Hepatocyte (in vitro differentiated cells): ENCODE results near the gene MFF. TPM values are rescaled to one million over a fixed set of nuclear protein-coding genes. Genes with fewer than 3 reads are reported as not detected.

Source experiments
- DNase-seq: peaks from one replicate; pipeline ENCODE4 v3.0.0-alpha.2; 2016; ENCODE audit warnings: low spot score
- H2AFZ ChIP-seq: fragments of 200-600 bp; sonication (generic); 2 replicates; pipeline ENCODE4 v1.6.0; 2016; ENCODE audit warnings: antibody characterized with exemption, mild to moderate bottlenecking
- H3K27ac ChIP-seq: fragments of 200-600 bp; sonication (generic); 2 replicates; pipeline ENCODE4 v1.5.1; 2016; ENCODE audit warnings: mild to moderate bottlenecking
- H3K27me3 ChIP-seq: fragments of 200-600 bp; sonication (generic); 2 replicates; pipeline ENCODE4 v1.6.1; 2016
- H3K36me3 ChIP-seq: fragments of 200-600 bp; sonication (generic); replicated peaks from 2 replicates; pipeline ENCODE4 v1.5.1; 2016; ENCODE audit warnings: low read depth; ENCODE audit not compliant: insufficient read depth
- H3K4me1 ChIP-seq: fragments of 200-600 bp; sonication (generic); 2 replicates; pipeline ENCODE4 v1.5.1; 2016; ENCODE audit warnings: mild to moderate bottlenecking, moderate library complexity; ENCODE audit not compliant: insufficient read depth
- H3K4me2 ChIP-seq: fragments of 200-600 bp; sonication (generic); 2 replicates; pipeline ENCODE4 v1.6.0; 2016
- H3K4me3 ChIP-seq: fragments of 200-600 bp; sonication (generic); 2 replicates; pipeline ENCODE4 v1.5.1; 2016; ENCODE audit warnings: mild to moderate bottlenecking
- H3K79me2 ChIP-seq: fragments of 200-600 bp; sonication (generic); 2 replicates; pipeline ENCODE4 v1.6.0; 2017; ENCODE audit warnings: mild to moderate bottlenecking
- H3K9me2 ChIP-seq: fragments of 200-600 bp; sonication (generic); replicated peaks from 2 replicates; pipeline ENCODE4 v1.6.0; 2017; ENCODE audit warnings: mild to moderate bottlenecking; ENCODE audit not compliant: insufficient read depth
- H3K9me3 ChIP-seq: fragments of 200-600 bp; sonication (generic); 2 replicates; pipeline ENCODE4 v1.5.1; 2016; ENCODE audit warnings: low read depth, mild to moderate bottlenecking
- H4K20me1 ChIP-seq: fragments of 200-600 bp; sonication (generic); 2 replicates; pipeline ENCODE4 v1.6.0; 2016; ENCODE audit warnings: mild to moderate bottlenecking; ENCODE audit not compliant: insufficient read depth, poor library complexity, severe bottlenecking
- EZH2 ChIP-seq: fragments of 200-600 bp; sonication (generic); IDR thresholded peaks from 2 replicates; pipeline ENCODE4 v1.6.1; 2016; ENCODE audit warnings: antibody characterized with exemption, mild to moderate bottlenecking, borderline replicate concordance
- EZH2phosphoT487 ChIP-seq: fragments of 200-600 bp; sonication (generic); IDR thresholded peaks from one replicate; pipeline ENCODE4 v1.6.1; 2018; ENCODE audit warnings: antibody characterized with exemption, mild to moderate bottlenecking, low read depth, moderate library complexity; ENCODE audit not compliant: unreplicated experiment, severe bottlenecking
- WGBS: methylation state at CpG from one replicate; pipeline ENCODE4 v1.1.6; 2016; ENCODE audit warnings: low lambda C conversion rate; ENCODE audit errors: missing lambda C conversion rate; 5-methylcytosine and 5-hydroxymethylcytosine counted together
- polyA plus RNA-seq: library from polyadenylated mRNA; unstranded; fragments of >200 nt; fragmentation: Nextera tagmentation; extraction: Ambion mirVana; gene quantifications from 2 replicates; pipeline ENCODE4 v1.2.1, GENCODE V29; 2016
- total RNA-seq: library from RNA; depleted of rRNA; stranded (reverse); fragments of >200 nt; gene quantifications from 2 replicates; pipeline ENCODE4 v1.2.3, GENCODE V29; 2014
- TF ChIP-seq, protein P1 (sequence below): fragments of 200-600 bp; sonication (generic); IDR thresholded peaks from 2 replicates; pipeline ENCODE4 v1.5.1; 2016; ENCODE audit warnings: antibody characterized with exemption, mild to moderate bottlenecking; ENCODE audit not compliant: poor library complexity

Gene MFF, protein sequence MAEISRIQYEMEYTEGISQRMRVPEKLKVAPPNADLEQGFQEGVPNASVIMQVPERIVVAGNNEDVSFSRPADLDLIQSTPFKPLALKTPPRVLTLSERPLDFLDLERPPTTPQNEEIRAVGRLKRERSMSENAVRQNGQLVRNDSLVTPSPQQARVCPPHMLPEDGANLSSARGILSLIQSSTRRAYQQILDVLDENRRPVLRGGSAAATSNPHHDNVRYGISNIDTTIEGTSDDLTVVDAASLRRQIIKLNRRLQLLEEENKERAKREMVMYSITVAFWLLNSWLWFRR
- total RNA-seq (122 and 125 TPM in 2 replicates), polyA plus RNA-seq (106 and 111 TPM in 2 replicates)

DNA sequence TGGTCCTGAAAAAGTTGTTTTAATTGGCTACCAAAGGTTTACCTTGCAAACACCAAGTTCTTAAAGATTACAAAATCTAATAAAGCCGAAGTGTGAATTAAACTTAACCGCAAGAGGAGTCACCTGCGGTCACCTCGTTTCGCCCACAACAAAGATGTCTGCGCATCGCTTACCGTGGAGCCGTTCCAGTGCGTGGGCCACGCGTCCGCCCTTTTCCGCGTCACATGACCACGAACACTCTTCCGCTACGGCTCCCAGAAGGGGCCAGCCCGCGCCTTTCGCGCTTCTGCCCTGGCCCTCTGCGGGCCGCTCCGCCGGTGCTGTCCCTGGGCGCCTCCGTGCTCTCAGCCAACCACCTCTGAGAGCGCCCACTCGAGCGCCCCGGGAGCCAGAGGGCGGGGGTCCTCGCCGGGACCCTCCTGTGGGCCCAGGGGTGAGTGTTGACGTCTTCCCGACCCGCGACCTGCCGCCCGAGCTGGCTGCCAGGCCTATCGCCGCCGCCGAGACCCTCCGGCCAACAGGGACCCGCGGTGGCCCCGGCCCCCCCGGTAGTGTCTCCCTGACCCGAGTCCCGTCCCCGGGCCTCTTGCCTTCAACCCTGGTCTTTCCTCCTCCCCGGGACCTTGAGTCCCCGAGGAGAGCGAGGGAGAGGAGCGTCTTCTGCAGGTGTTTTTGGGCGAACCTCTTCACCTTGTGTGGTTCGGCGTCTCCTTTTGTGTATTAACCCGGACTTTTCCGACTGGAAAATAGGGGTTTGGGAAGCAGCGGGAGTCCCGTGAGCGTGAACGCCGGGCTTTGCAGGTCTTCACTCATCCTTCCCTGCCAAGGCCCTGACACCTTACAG is at the start of gene MFF:
TSS of gene MFF (plus strand) at position 257 of the 844 bp plus-strand sequence. CDS start 5,415 bp downstream, outside the sequence.
- Histone ChIP-seq H4K20me1 (peaks cover 14% of the 10 kb centered on the region), H3K9me3 (no peaks in the 10 kb centered on the region), H3K9me2 (no peaks in the 10 kb centered on the region), H2AFZ (peak within 1 kb of the TSS; percentile 100), H3K4me3 (peak within 1 kb of the TSS; percentile 98), H3K79me2 (peaks cover 64% of the 10 kb centered on the region), H3K4me2 (peak within 1 kb of the TSS; percentile 88), H3K36me3 (no peaks in the 10 kb centered on the region), H3K4me1 (peaks cover 24% of the 10 kb centered on the region), H3K27me3 (no peaks in the 10 kb centered on the region), H3K27ac (peak within 1 kb of the TSS; percentile 99)
- peak; percentile 96 for DNase-seq
- 1% methylated on average over 50 of the region's 67 CpGs for WGBS
- TF ChIP-seq, protein P1, sequence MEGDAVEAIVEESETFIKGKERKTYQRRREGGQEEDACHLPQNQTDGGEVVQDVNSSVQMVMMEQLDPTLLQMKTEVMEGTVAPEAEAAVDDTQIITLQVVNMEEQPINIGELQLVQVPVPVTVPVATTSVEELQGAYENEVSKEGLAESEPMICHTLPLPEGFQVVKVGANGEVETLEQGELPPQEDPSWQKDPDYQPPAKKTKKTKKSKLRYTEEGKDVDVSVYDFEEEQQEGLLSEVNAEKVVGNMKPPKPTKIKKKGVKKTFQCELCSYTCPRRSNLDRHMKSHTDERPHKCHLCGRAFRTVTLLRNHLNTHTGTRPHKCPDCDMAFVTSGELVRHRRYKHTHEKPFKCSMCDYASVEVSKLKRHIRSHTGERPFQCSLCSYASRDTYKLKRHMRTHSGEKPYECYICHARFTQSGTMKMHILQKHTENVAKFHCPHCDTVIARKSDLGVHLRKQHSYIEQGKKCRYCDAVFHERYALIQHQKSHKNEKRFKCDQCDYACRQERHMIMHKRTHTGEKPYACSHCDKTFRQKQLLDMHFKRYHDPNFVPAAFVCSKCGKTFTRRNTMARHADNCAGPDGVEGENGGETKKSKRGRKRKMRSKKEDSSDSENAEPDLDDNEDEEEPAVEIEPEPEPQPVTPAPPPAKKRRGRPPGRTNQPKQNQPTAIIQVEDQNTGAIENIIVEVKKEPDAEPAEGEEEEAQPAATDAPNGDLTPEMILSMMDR, result peak; percentile 28
- no peak for TF ChIP-seq EZH2phosphoT487

DNA sequence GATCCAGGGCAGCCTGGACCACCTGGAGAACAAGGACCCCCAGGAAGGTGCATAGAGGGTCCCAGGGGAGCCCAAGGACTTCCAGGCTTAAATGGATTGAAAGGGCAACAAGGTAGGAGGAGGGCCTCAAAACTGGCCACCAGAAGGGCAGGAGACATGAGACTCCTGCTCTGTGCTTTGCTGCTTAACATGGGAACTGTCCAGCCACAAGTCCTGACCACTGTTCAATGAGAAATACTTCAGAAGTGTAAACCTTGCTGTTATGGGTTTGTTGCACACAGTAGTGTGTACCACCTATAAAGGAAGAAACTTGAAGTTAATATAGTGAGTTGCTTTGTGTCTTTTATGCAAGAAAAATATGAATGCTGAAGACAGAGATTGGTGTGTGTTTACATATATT is 44.2 kb upstream of the MFF start:
- Histone ChIP-seq H3K4me1 (no peaks in the 10 kb centered on the region), H3K9me2 (no peaks in the 10 kb centered on the region), H3K9me3 (no peaks in the 10 kb centered on the region), H3K79me2 (no peaks in the 10 kb centered on the region), H3K36me3 (no peaks in the 10 kb centered on the region), H3K4me2 (no peak overlapping the region), H4K20me1 (no peaks in the 10 kb centered on the region), H3K27ac (no peak overlapping the region), H3K4me3 (no peak overlapping the region), H3K27me3 (no peaks in the 10 kb centered on the region), H2AFZ (no peak overlapping the region)
- DNase-seq, result peak; percentile 11
- TF ChIP-seq, protein P1, result no peak
- no peak for TF ChIP-seq EZH2
- TF ChIP-seq EZH2phosphoT487, result no peak

DNA sequence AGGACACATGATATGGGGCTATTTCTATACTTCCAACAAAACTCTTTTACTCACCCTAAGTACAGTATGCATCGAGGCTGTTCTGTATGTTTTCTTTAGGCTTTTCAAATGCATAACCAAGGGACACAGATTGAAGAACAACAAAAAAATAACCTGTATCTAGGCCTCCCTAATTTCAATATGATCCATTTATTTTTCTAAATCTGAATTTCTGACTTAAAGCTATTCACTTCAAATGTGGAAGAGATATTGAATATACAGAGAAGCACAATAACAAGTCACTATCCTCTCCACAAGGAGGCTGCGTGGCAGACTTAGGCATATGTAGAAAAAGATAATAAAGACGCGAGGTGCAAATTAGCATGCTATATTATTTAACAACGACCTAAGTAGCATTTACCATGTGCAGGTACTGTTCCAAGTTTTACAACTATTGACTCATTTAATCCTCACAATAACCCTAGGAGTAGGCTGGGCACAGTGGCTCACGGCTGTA is 39.3 kb upstream of the MFF start:
- H2AFZ ChIP-seq, result no peak overlapping the region
- H3K4me2 ChIP-seq, result no peak overlapping the region
- H3K27me3 ChIP-seq, result no peaks in the 10 kb centered on the region
- H3K4me1 ChIP-seq, result no peaks in the 10 kb centered on the region
- no peaks in the 10 kb centered on the region for H4K20me1 ChIP-seq
- no peaks in the 10 kb centered on the region for H3K9me3 ChIP-seq
- no peaks in the 10 kb centered on the region for H3K9me2 ChIP-seq
- no peak for DNase-seq
- H3K79me2 ChIP-seq, result no peaks in the 10 kb centered on the region
- TF ChIP-seq EZH2phosphoT487, result no peak
- no peak for TF ChIP-seq EZH2
- TF ChIP-seq, protein P1, result no peak
- H3K27ac ChIP-seq, result no peak overlapping the region
- H3K36me3 ChIP-seq, result no peaks in the 10 kb centered on the region
- H3K4me3 ChIP-seq, result no peak overlapping the region
- WGBS, result 83% methylated on average over 6 of the region's 6 CpGs
